HG03342 (cell line): Measurements from ENCODE around the gene CAPS.

Experiments
- ATAC-seq: cut with Tn5 transposase; IDR thresholded peaks from one replicate; pipeline ENCODE4 v1.9.1; 2021; ENCODE audit warnings: mild to moderate bottlenecking, moderate library complexity; ENCODE audit not compliant: unreplicated experiment

The CAPS gene

GRCh38 chr19:5891938-5892771 lies 21.9 kb upstream of the CAPS start:
- ATAC-seq, result no peak

- no peak for ATAC-seq
Observed at GRCh38 chr19:5892772-5893275, 21.2 kb upstream of the CAPS start.

GRCh38 chr19:5893296-5893903 lies 20.7 kb upstream of the CAPS start:
- ATAC-seq, result no peak

- no peak for ATAC-seq
Observed at GRCh38 chr19:5893907-5894703, 19.9 kb upstream of the CAPS start.

GRCh38 chr19:5894704-5895349 lies 19.2 kb upstream of the CAPS start:
- no peak for ATAC-seq

- ATAC-seq, result no peak
Observed at GRCh38 chr19:5895409-5895808, 18.6 kb upstream of the CAPS start.

- ATAC-seq, result no peak
Observed at GRCh38 chr19:5895890-5896289, 18.2 kb upstream of the CAPS start.

GRCh38 chr19:5896365-5897076 lies 17.5 kb upstream of the CAPS start:
- ATAC-seq, result no peak

GRCh38 chr19:5897189-5897969 lies 16.7 kb upstream of the CAPS start:
- no peak for ATAC-seq

GRCh38 chr19:5899728-5900526 lies 14.1 kb upstream of the CAPS start:
- no peak for ATAC-seq

- no peak for ATAC-seq
Observed at GRCh38 chr19:5900976-5901375, 13.1 kb upstream of the CAPS start.

- ATAC-seq, result no peak
Observed at GRCh38 chr19:5903056-5903623, 10.9 kb upstream of the CAPS start.

GRCh38 chr19:5903624-5904351 lies 10.3 kb upstream of the CAPS start, which contains the start of gene NDUFA11:
NDUFA11 (minus strand) TSS chr19:5903790; CDS start chr19:5903708, 82 bp downstream.
- ATAC-seq, result peak; percentile 30

- peak; percentile 74 for ATAC-seq
Observed at GRCh38 chr19:5904352-5905113, 9.5 kb upstream of the CAPS start, which contains the start of gene VMAC. VMAC (plus strand) TSS chr19:5904872; CDS start chr19:5904891, 19 bp downstream.

GRCh38 chr19:5905114-5905778 lies 8.8 kb upstream of the CAPS start:
- ATAC-seq, result no peak

GRCh38 chr19:5907241-5907640 lies 6.8 kb upstream of the CAPS start:
- no peak for ATAC-seq
